HepG2 (cell line): ENCODE measurements around the gene TMCO2. TPM values are rescaled to one million over a fixed set of nuclear protein-coding genes. Genes with fewer than 3 reads are reported as not detected.
A peak's percentile ranks its signal among the peaks of the same experiment; 100 is the strongest.

Experiments used
- CCDC6 ChIP-seq: sonication (generic); formaldehyde crosslinking; IDR thresholded peaks from 2 replicates; pipeline ENCODE4 v1.8.1; 2022; ENCODE audit warnings: mild to moderate bottlenecking, missing genetic modification reagents, moderate library complexity
- CHD4 ChIP-seq: fragments of 200-600 bp; sonication (generic); IDR thresholded peaks from 2 replicates; pipeline ENCODE4 v1.7.0; 2017; ENCODE audit warnings: mild to moderate bottlenecking, low read length, borderline replicate concordance
- DPF2 ChIP-seq: sonication (generic); formaldehyde crosslinking; IDR thresholded peaks from 2 replicates; pipeline ENCODE4 v1.4.0; 2020; ENCODE audit warnings: mild to moderate bottlenecking, low read depth, missing genetic modification reagents, borderline replicate concordance
- ELF4 ChIP-seq: sonication (generic); formaldehyde crosslinking; IDR thresholded peaks from 2 replicates; pipeline ENCODE4 v1.5.0; 2020; ENCODE audit warnings: missing genetic modification reagents, mild to moderate bottlenecking, moderate library complexity, borderline replicate concordance
- ETV6 ChIP-seq: sonication (generic); formaldehyde crosslinking; conservative IDR thresholded peaks from 2 replicates; pipeline ENCODE4 v1.4.0; 2020; ENCODE audit warnings: missing genetic modification reagents
- FOXK2 ChIP-seq: fragments of 450-650 bp; IDR thresholded peaks from 2 replicates; pipeline ENCODE4 v1.6.1; 2016
- GABPB1 ChIP-seq: IDR thresholded peaks from 2 replicates; pipeline ENCODE4 v1.6.1; 2016; ENCODE audit warnings: mild to moderate bottlenecking, missing genetic modification reagents, moderate library complexity, missing compliant biosample characterization
- HNRNPLL ChIP-seq: fragments of 200-400 bp; formaldehyde crosslinking; IDR thresholded peaks from 2 replicates; pipeline ENCODE4 v1.6.1; 2017; ENCODE audit warnings: mild to moderate bottlenecking, low read depth, low read length; ENCODE audit not compliant: poor library complexity, severe bottlenecking
- HOXA7 ChIP-seq: sonication (generic); formaldehyde crosslinking; IDR thresholded peaks from 2 replicates; pipeline ENCODE4 v1.8.1; 2022; ENCODE audit warnings: mild to moderate bottlenecking, missing genetic modification reagents, moderate library complexity
- JDP2 ChIP-seq: sonication (generic); formaldehyde crosslinking; IDR thresholded peaks from 2 replicates; pipeline ENCODE4 v1.8.1; 2022; ENCODE audit warnings: missing genetic modification reagents, borderline replicate concordance
- KLF15 ChIP-seq: sonication (generic); formaldehyde crosslinking; IDR thresholded peaks from 2 replicates; pipeline ENCODE4 v1.8.1; 2023; ENCODE audit warnings: borderline replicate concordance, mild to moderate bottlenecking, inconsistent platforms, missing genetic modification reagents, mixed read lengths
- NR2F1 ChIP-seq, 2 experiments: fragments of 450-650 bp in 1 of 2; formaldehyde crosslinking in 1 of 2; IDR thresholded peaks; 2 replicates each; pipeline versions ENCODE4 v1.5.0 to v1.6.1; 2016 to 2020; ENCODE audit warnings: mild to moderate bottlenecking in 1 of 2, missing compliant biosample characterization in 1 of 2, missing genetic modification reagents in 1 of 2, moderate library complexity in 1 of 2
- POGZ ChIP-seq: sonication (generic); formaldehyde crosslinking; IDR thresholded peaks from 2 replicates; pipeline ENCODE4 v1.4.0; 2020; ENCODE audit warnings: mild to moderate bottlenecking, missing genetic modification reagents
- POLR2A ChIP-seq, 2 experiments: IDR thresholded peaks; 2 replicates each; pipeline ENCODE4 v1.6.1; 2011; ENCODE audit warnings: low read depth in 2 of 2, low read length in 2 of 2, mild to moderate bottlenecking in 1 of 2, moderate library complexity in 1 of 2; ENCODE audit not compliant: insufficient read depth in 1 of 2
- SAFB2 ChIP-seq: sonication (generic); formaldehyde crosslinking; IDR thresholded peaks from 2 replicates; pipeline ENCODE4 v1.5.1; 2020; ENCODE audit warnings: missing genetic modification reagents, low read depth, mild to moderate bottlenecking, borderline replicate concordance
- TARDBP ChIP-seq: sonication (generic); formaldehyde crosslinking; IDR thresholded peaks from 2 replicates; pipeline ENCODE4 v1.8.0; 2022; ENCODE audit warnings: mild to moderate bottlenecking, missing genetic modification reagents
- TEAD3 ChIP-seq: optimal IDR thresholded peaks from 2 replicates; pipeline ENCODE3; 2016; ENCODE audit warnings: borderline replicate concordance
- TFAP4 ChIP-seq: sonication (generic); IDR thresholded peaks from 2 replicates; pipeline ENCODE4 v1.6.1; 2016; ENCODE audit warnings: low read depth, borderline replicate concordance
- ZBTB26 ChIP-seq: IDR thresholded peaks from 2 replicates; pipeline ENCODE4 v1.6.1; 2016; ENCODE audit warnings: missing compliant biosample characterization, missing genetic modification reagents, borderline replicate concordance
- ZNF136 ChIP-seq: sonication (generic); formaldehyde crosslinking; IDR thresholded peaks from 2 replicates; pipeline ENCODE4 v1.8.1; 2022; ENCODE audit warnings: low read depth, mild to moderate bottlenecking, moderate library complexity, missing genetic modification reagents
- ZNF3 ChIP-seq: IDR thresholded peaks from 2 replicates; pipeline ENCODE4 v1.7.0; 2017; ENCODE audit warnings: inconsistent platforms
- ZNF329 ChIP-seq: sonication (generic); formaldehyde crosslinking; IDR thresholded peaks from 2 replicates; pipeline ENCODE4 v1.9.0; 2021; ENCODE audit warnings: low read depth, mild to moderate bottlenecking, missing genetic modification reagents
- ZNF530 ChIP-seq: sonication (generic); formaldehyde crosslinking; IDR thresholded peaks from 2 replicates; pipeline ENCODE4 v1.5.0; 2020; ENCODE audit warnings: low read depth, mild to moderate bottlenecking, missing genetic modification reagents
- ZNF547 ChIP-seq: sonication (generic); formaldehyde crosslinking; IDR thresholded peaks from 2 replicates; pipeline ENCODE4 v1.5.1; 2020; ENCODE audit warnings: mild to moderate bottlenecking, missing genetic modification reagents
- ZNF550 ChIP-seq: sonication (generic); formaldehyde crosslinking; IDR thresholded peaks from 2 replicates; pipeline ENCODE4 v1.4.0; 2020; ENCODE audit warnings: mild to moderate bottlenecking, missing genetic modification reagents, borderline replicate concordance
- ZNF644 ChIP-seq: IDR thresholded peaks from 2 replicates; pipeline ENCODE4 v1.6.1; 2016; ENCODE audit warnings: low read depth
- ZNF670 ChIP-seq: sonication (generic); formaldehyde crosslinking; IDR thresholded peaks from 2 replicates; pipeline ENCODE4 v1.8.0; 2022; ENCODE audit warnings: mild to moderate bottlenecking, missing genetic modification reagents, borderline replicate concordance
- ZSCAN29 ChIP-seq: sonication (generic); formaldehyde crosslinking; conservative IDR thresholded peaks from 2 replicates; pipeline ENCODE4 v1.4.0; 2020; ENCODE audit warnings: mild to moderate bottlenecking, missing genetic modification reagents
- polyA plus RNA-seq, 8 experiments: library from polyadenylated mRNA; depleted of rRNA in 3 of 8; stranded (reverse) in 7 of 8; unstranded in 1 of 8; fragments of >200 nt; fragmentation: Illumina TruSeq in 4 of 8; extraction: Trizol in 4 of 8; gene quantifications; 2 replicates each; pipeline versions ENCODE4 v1.2.1 to v1.2.3, GENCODE V29; 2011 to 2016; ENCODE audit warnings: low read depth in 4 of 8, missing spikeins in 1 of 8, mixed read lengths in 1 of 8; ENCODE audit not compliant: insufficient read depth in 1 of 8
- total RNA-seq, 5 experiments: library from RNA; depleted of rRNA; stranded (reverse); fragments of >200 nt; fragmentation: Illumina TruSeq; extraction: Trizol; gene quantifications; 2 replicates each; pipeline ENCODE4 v1.2.3, GENCODE V29; 2016; ENCODE audit warnings: low read depth in 1 of 5

TMCO2 gene
- total and polyA plus RNA-seq, 2 of the 13 experiments (the other 11 are each of a cell fraction or from before 2014, with no cell fraction given) = not detected

- TF ChIP-seq ELF4 (CRISPR knock-in tag) (peak; percentile 89; the same call in 1 of the 2 replicates), ZNF670 (CRISPR knock-in tag) (peak; percentile 98), HNRNPLL (peak; percentile 79), TEAD3 (peak; percentile 57), POGZ (peak; percentile 96), ZNF547 (CRISPR knock-in tag) (peak; percentile 95), GABPB1 (CRISPR knock-in tag) (peak; percentile 99), DPF2 (CRISPR knock-in tag) (no peak; the same call in 1 of the 2 replicates), SAFB2 (CRISPR knock-in tag) (peak; percentile 83; the same call in 1 of the 2 replicates), ZNF644 (CRISPR knock-in tag) (no peak), CHD4 (no peak), CCDC6 (CRISPR knock-in tag) (peak; percentile 81), NR2F1 (CRISPR knock-in tag; IDR thresholded peaks at IDR 0.05) (no peak), FOXK2 (peak; percentile 42; the same call in 1 of the 2 replicates), TFAP4 (peak; percentile 40; the same call in 1 of the 2 replicates), POLR2A (IDR thresholded peaks at IDR 0.05; ENCODE audit: insufficient read depth in 1 of 2, low read depth in 2 of 2, low read length in 2 of 2) (peak; percentile 74 to 81), ZNF550 (no peak), TARDBP (peak; percentile 95), ZNF530 (no peak), ZBTB26 (CRISPR knock-in tag) (peak; percentile 63; the same call in 1 of the 2 replicates), HOXA7 (CRISPR knock-in tag) (no peak), ZSCAN29 (CRISPR knock-in tag) (no peak; the same call in 1 of the 2 replicates), ZNF3 (CRISPR knock-in tag) (0 out of 2 replicates have a peak, but pooled peaks have one; percentile 46), KLF15 (CRISPR knock-in tag) (no peak), ZNF136 (CRISPR knock-in tag) (0 out of 2 replicates have a peak, but pooled peaks have one; percentile 94), JDP2 (no peak), ZNF329 (peak; percentile 87; the same call in 1 of the 2 replicates), ETV6 (CRISPR knock-in tag) (peak; percentile 71)
These were observed 10.1 kb downstream of the TMCO2 start, which contains the start of gene ZMPSTE24 (continued) for GRCh38 chr1:40257688-40258444.
